CD4-positive, alpha-beta T cell treated with Interleukin-12 subunit alpha and Interleukin-12 subunit beta, for 1 hour (primary cell): ENCODE data around the gene ENAH.

ENCODE experiments used
- DNase-seq: peaks from one replicate; pipeline ENCODE4 v3.0.0-alpha.2; 2020

Gene ENAH

GRCh38 chr1:225555821-225556220 is 97.1 kb downstream of the ENAH start:
- no peak for DNase-seq

- peak; percentile 31 for DNase-seq
Measured at GRCh38 chr1:225554216-225554812, 98.6 kb downstream of the ENAH start.

- DNase-seq, result no peak
Measured at GRCh38 chr1:225549821-225550220, 103.1 kb downstream of the ENAH start.

- no peak for DNase-seq
Measured at GRCh38 chr1:225548140-225548857, 104.6 kb downstream of the ENAH start.

- no peak for DNase-seq
Measured at GRCh38 chr1:225545649-225546048, 107.3 kb downstream of the ENAH start.

- DNase-seq, result no peak
Measured at GRCh38 chr1:225544924-225545323, 108.0 kb downstream of the ENAH start.

GRCh38 chr1:225544263-225544662 is 108.7 kb downstream of the ENAH start:
- no peak for DNase-seq

GRCh38 chr1:225543350-225543749 is 109.6 kb downstream of the ENAH start:
- DNase-seq, result no peak

GRCh38 chr1:225541383-225541782 is 111.5 kb downstream of the ENAH start:
- DNase-seq, result no peak

- DNase-seq, result no peak
Measured at GRCh38 chr1:225539575-225539974, 113.3 kb downstream of the ENAH start.

GRCh38 chr1:225539069-225539468 is 113.9 kb downstream of the ENAH start:
- no peak for DNase-seq

GRCh38 chr1:225537554-225538251 is 115.2 kb downstream of the ENAH start:
- no peak for DNase-seq

- no peak for DNase-seq
Measured at GRCh38 chr1:225535280-225535679, 117.6 kb downstream of the ENAH start.

- DNase-seq, result no peak
Measured at GRCh38 chr1:225534772-225535171, 118.2 kb downstream of the ENAH start.

- no peak for DNase-seq
Measured at GRCh38 chr1:225534135-225534534, 118.8 kb downstream of the ENAH start.

GRCh38 chr1:225533238-225533637 is 119.7 kb downstream of the ENAH start:
- no peak for DNase-seq

- DNase-seq, result no peak
Measured at GRCh38 chr1:225532240-225532944, 120.5 kb downstream of the ENAH start.

- no peak for DNase-seq
Measured at GRCh38 chr1:225529726-225530125, 123.2 kb downstream of the ENAH start.

GRCh38 chr1:225527575-225527974 is 125.3 kb downstream of the ENAH start:
- DNase-seq, result no peak

GRCh38 chr1:225526878-225527277 is 126.0 kb downstream of the ENAH start:
- DNase-seq, result no peak

GRCh38 chr1:225525377-225525776 is 127.5 kb downstream of the ENAH start:
- DNase-seq, result no peak

GRCh38 chr1:225524570-225524969 is 128.4 kb downstream of the ENAH start:
- DNase-seq, result no peak

- DNase-seq, result no peak
Measured at GRCh38 chr1:225523263-225523950, 129.5 kb downstream of the ENAH start.
